H1 (cell line): ENCODE results near the gene ASPA. TPM values are rescaled to one million over a fixed set of nuclear protein-coding genes. Genes with fewer than 3 reads are reported as not detected.

ENCODE experiments used
- ASH2L ChIP-seq: fragments of 200-600, 300-600 bp; sonication (generic); IDR thresholded peaks from one replicate; pipeline ENCODE4 v1.7.1; 2017; ENCODE audit warnings: low read length
- ATF3 ChIP-seq: IDR thresholded peaks from 2 replicates; pipeline ENCODE4 v1.6.1; 2011; ENCODE audit warnings: low read depth, mild to moderate bottlenecking, low read length; ENCODE audit not compliant: insufficient read depth
- BCL11A ChIP-seq, 2 experiments: IDR thresholded peaks; one replicate each; pipeline ENCODE4 v1.6.1; 2011; ENCODE audit warnings: low read depth in 2 of 2, low read length in 2 of 2, mild to moderate bottlenecking in 2 of 2
- E2F6 ChIP-seq: IDR thresholded peaks from 2 replicates; pipeline ENCODE4 v1.6.1; 2012; ENCODE audit warnings: inconsistent platforms
- FOSL1 ChIP-seq: IDR thresholded peaks from 2 replicates; pipeline ENCODE4 v1.6.1; 2011; ENCODE audit warnings: mild to moderate bottlenecking, low read depth, low read length, moderate library complexity; ENCODE audit not compliant: insufficient read depth
- JUN ChIP-seq: IDR thresholded peaks from 2 replicates; pipeline ENCODE4 v1.6.1; 2011; ENCODE audit warnings: low read depth, mild to moderate bottlenecking, improper control_type of control experiment, low read length
- KDM5A ChIP-seq: fragments of 200-600 bp; IDR thresholded peaks from 2 replicates; pipeline ENCODE4 v1.7.1; 2012; ENCODE audit warnings: mild to moderate bottlenecking, low read length, inconsistent platforms, mixed read lengths
- MAX ChIP-seq: IDR thresholded peaks from 2 replicates; pipeline ENCODE4 v1.6.1; 2012; ENCODE audit warnings: inconsistent platforms
- NANOG ChIP-seq: IDR thresholded peaks from 2 replicates; pipeline ENCODE4 v1.6.1; 2011; ENCODE audit warnings: low read length, low read depth, mild to moderate bottlenecking, inconsistent platforms; ENCODE audit not compliant: insufficient read depth, poor library complexity, severe bottlenecking
- POLR2A ChIP-seq, 2 experiments: IDR thresholded peaks; 1 replicate in 1 of 2; 2 replicates in 1 of 2; pipeline ENCODE4 v1.6.1; 2011; ENCODE audit warnings: low read depth in 2 of 2, low read length in 2 of 2, mild to moderate bottlenecking in 2 of 2; ENCODE audit errors: control extremely low read depth in 1 of 2
- RBBP5 ChIP-seq: IDR thresholded peaks from 2 replicates; pipeline ENCODE4 v1.7.1; 2012; ENCODE audit warnings: low read depth, mild to moderate bottlenecking, inconsistent platforms, low read length, moderate library complexity, borderline replicate concordance
- RFX5 ChIP-seq: IDR thresholded peaks from 2 replicates; pipeline ENCODE4 v1.6.1; 2011; ENCODE audit warnings: low read depth, low read length, improper control_type of control experiment, borderline replicate concordance
- SAP30 ChIP-seq: fragments of 300-600 bp; sonication (generic); IDR thresholded peaks from 2 replicates; pipeline ENCODE4 v1.7.1; 2012; ENCODE audit warnings: low read length, moderate library complexity, mild to moderate bottlenecking, inconsistent platforms; ENCODE audit not compliant: insufficient read depth, insufficient replicate concordance
- SIN3A ChIP-seq, 2 experiments: IDR thresholded peaks in 1 of 2; conservative IDR thresholded peaks in 1 of 2; 2 replicates each; pipeline ENCODE4 v1.6.1; 2011 to 2012; ENCODE audit warnings: low read length in 2 of 2, improper control_type of control experiment in 1 of 2, low read depth in 1 of 2, mild to moderate bottlenecking in 1 of 2
- SP1 ChIP-seq: IDR thresholded peaks from 2 replicates; pipeline ENCODE4 v1.6.1; 2011; ENCODE audit warnings: low read depth, low read length
- SP2 ChIP-seq: IDR thresholded peaks from 2 replicates; pipeline ENCODE4 v1.6.1; 2012; ENCODE audit warnings: mild to moderate bottlenecking, low read length, inconsistent platforms
- SP4 ChIP-seq: IDR thresholded peaks from 2 replicates; pipeline ENCODE4 v1.6.1; 2012; ENCODE audit warnings: low read length, inconsistent platforms
- TAF7 ChIP-seq: optimal IDR thresholded peaks from 2 replicates; pipeline ENCODE3; 2011; ENCODE audit warnings: low read depth, mild to moderate bottlenecking, inconsistent platforms, low read length, moderate library complexity, borderline replicate concordance
- TEAD4 ChIP-seq: IDR thresholded peaks from 2 replicates; pipeline ENCODE4 v1.6.1; 2012; ENCODE audit warnings: low read depth, low read length, inconsistent platforms, mixed read lengths
- ZNF274 ChIP-seq: IDR thresholded peaks from 2 replicates; pipeline ENCODE4 v1.7.0; 2012; ENCODE audit warnings: low read length, borderline replicate concordance; ENCODE audit errors: extremely low read depth
- polyA plus RNA-seq, 7 experiments: library from polyadenylated mRNA; depleted of rRNA in 3 of 7; stranded (reverse) in 5 of 7; unstranded in 2 of 7; fragments of >200 nt in 5 of 7; fragments of 200-250 nt in 2 of 7; gene quantifications; 1 replicate in 5 of 7; 2 replicates in 1 of 7; 4 replicates in 1 of 7; pipeline versions ENCODE4 v1.2.1 to v1.2.3, GENCODE V29; 2011 to 2013; ENCODE audit warnings: missing spikeins in 2 of 7, mixed read lengths in 2 of 7
- total RNA-seq: library from RNA; stranded (reverse); fragmentation: NEBNext Ultra II Directional; extraction: Animal tissue kit (Norgen Biotek cat#: 25700); gene quantifications from 2 replicates; pipeline ENCODE4 v1.2.1, GENCODE V29; 2021

ASPA gene
- total and polyA plus RNA-seq, 2 of the 8 experiments (the other 6 are each of a cell fraction or from before 2014, with no cell fraction given) = 0.03 TPM; not detected in 1

- TF ChIP-seq POLR2A (IDR thresholded peaks at IDR 0.05; ENCODE audit: control extremely low read depth in 1 of 2, low read depth in 2 of 2, low read length in 2 of 2) (peak in 1 of 2 experiments; percentile 49; a peak in 1 of 3 replicates), KDM5A (no peak), NANOG (no peak), RFX5 (no peak), E2F6 (peak; percentile 32), SP2 (no peak), TAF7 (no peak), RBBP5 (no peak), SP4 (no peak), SAP30 (no peak), SIN3A (conservative IDR thresholded peaks at IDR 0.05 in 1 of 2, IDR thresholded peaks at IDR 0.05 in 1 of 2; ENCODE audit: low read depth in 1 of 2, low read length in 2 of 2) (no peak), FOSL1 (no peak), ATF3 (no peak), MAX (peak; percentile 21; the same call in 1 of the 2 replicates), ZNF274 (no peak), ASH2L (peak; percentile 43), SP1 (no peak), TEAD4 (no peak), BCL11A (IDR thresholded peaks at IDR 0.05; ENCODE audit: low read depth in 2 of 2, low read length in 2 of 2) (no peak), JUN (no peak)
These were observed 59.6 kb downstream of the ASPA start (continued) for GRCh38 chr17:3535253-3535995.
